NCI-H1105 (cell line): Measurements from ENCODE around the gene PIK3C2A.

Source experiments
- DNase-seq: peaks from one replicate; lab custom pipeline; 2025; lab: John Stamatoyannopoulos, UW

PIK3C2A gene

GRCh38 chr11:17162376-17162775 lies 45.4 kb downstream of the PIK3C2A start:
- no peak for DNase-seq

GRCh38 chr11:17161515-17161914 lies 46.3 kb downstream of the PIK3C2A start:
- DNase-seq: no peak

GRCh38 chr11:17159441-17159840 lies 48.3 kb downstream of the PIK3C2A start:
- no peak for DNase-seq
